ENCODE results near the gene ZNF648.
"Not testable (repeated sequence)": the region's sequence is repeated elsewhere in the genome, so short reads cannot be mapped to it uniquely, and the experiment has no call there.

The ZNF648 gene

GRCh38 chr1:182015360-182015759, 46.2 kb downstream of the ZNF648 start:
- no peak for DNase-seq

DNA sequence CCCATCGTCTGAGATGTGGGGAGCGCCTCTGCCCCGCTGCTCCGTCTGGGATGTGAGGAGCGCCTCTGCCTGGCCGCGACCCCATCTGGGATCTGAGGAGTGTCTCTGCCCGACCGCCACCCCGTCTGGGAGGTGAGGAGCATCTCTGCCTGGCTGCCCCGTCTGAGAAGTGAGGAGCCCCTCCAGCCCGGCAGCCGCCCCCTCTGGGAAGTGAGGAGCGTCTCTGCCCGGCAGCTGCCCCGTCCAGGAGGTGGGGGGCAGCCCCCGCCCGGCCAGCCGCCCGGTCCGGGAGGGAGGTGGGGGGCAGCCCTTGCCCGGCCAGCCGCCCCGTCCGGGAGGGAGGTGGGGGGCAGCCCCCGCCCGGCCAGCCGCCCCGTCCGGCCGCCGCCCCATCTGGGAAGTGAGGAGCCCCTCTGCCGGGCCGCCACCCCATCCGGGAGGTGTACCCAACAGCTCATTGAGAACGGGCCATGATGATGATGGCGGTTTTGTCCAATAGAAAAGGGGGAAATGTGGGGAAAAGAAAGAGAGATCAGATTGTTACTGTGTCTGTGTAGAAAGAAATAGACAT, 50.6 kb downstream of the ZNF648 start:
- DNase-seq = not testable (repeated sequence)

DNA sequence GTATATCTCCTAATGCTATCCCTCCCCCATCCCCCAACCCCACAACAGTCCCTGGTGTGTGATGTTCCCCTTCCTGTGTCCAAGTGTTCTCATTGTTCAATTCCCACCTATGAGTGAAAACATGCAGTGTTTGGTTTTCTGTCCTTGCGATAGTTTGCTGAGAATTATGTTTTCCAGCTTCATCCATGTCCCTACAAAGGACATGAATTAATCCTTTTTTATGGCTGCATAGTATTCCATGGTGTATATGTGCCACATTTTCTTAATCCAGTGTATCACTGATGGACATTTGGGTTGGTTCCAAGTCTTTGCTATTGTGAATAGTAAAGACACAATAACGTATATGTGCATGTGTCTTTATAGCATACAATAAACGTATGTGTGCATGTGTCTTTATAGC, 56.1 kb downstream of the ZNF648 start:
- not testable (repeated sequence) for DNase-seq

GRCh38 chr1:182004601-182005000, 56.9 kb downstream of the ZNF648 start:
- DNase-seq = no peak

All from activated CD4-positive, alpha-beta T cell treated with anti-CD3 and anti-CD28 coated beads for 1 hour (primary cell).